Measurements from ENCODE around the gene UAP1L1.
A peak's percentile ranks its signal among the peaks of the same experiment; 100 is the strongest.

UAP1L1 gene

GRCh38 chr9:137068539-137069507 lies 8.5 kb upstream of the UAP1L1 start:
- peak overlapping the region; percentile 97 for H3K4me2 ChIP-seq (ENCODE audit: low read depth, low read length)
- H3K27ac ChIP-seq (ENCODE audit: low read length) = no peak overlapping the region

GRCh38 chr9:137069508-137070091 lies 7.7 kb upstream of the UAP1L1 start:
- H3K27ac ChIP-seq (ENCODE audit: low read length) = no peak overlapping the region
- peak overlapping the region; percentile 57; the same call in 1 of the 2 replicates for H3K9ac ChIP-seq (ENCODE audit: low read length)
- H2AFZ ChIP-seq (ENCODE audit: low read length) = no peak overlapping the region
- 0 out of 2 replicates have a peak, but pooled peaks cover 3% of the 10 kb centered on the region for H4K20me1 ChIP-seq (ENCODE audit: insufficient read depth, low read length)
- no peaks in the 10 kb centered on the region for H3K9me2 ChIP-seq (replicated peaks; ENCODE audit: insufficient read depth, low read length)
- H3K27me3 ChIP-seq (replicated peaks; ENCODE audit: insufficient read depth, low read length) = no peaks in the 10 kb centered on the region
- no peak for TF ChIP-seq EZH2phosphoT487 (IDR thresholded peaks at IDR 0.05; ENCODE audit: low read length)
- H3K4me2 ChIP-seq (ENCODE audit: low read depth, low read length) = peak overlapping the region; percentile 97
- peak; percentile 12 for DNase-seq
- H3K36me3 ChIP-seq (replicated peaks; ENCODE audit: insufficient read depth, low read length) = no peaks in the 10 kb centered on the region
- no peaks in the 10 kb centered on the region for H3K9me3 ChIP-seq (replicated peaks; ENCODE audit: insufficient read depth, low read length)
- peaks cover 24% of the 10 kb centered on the region for H3K4me1 ChIP-seq (ENCODE audit: low read length)
- peaks cover 10% of the 10 kb centered on the region for H3F3A ChIP-seq (ENCODE audit: insufficient read depth, low read length)
- peaks cover 29% of the 10 kb centered on the region for H3K79me2 ChIP-seq (ENCODE audit: low read length)
- peak overlapping the region; percentile 86 for H3K4me3 ChIP-seq (ENCODE audit: low read length)

More at GRCh38 chr9:137068539-137069507, 8.5 kb upstream of the UAP1L1 start:
- no peak for TF ChIP-seq CTCF (IDR thresholded peaks at IDR 0.05; ENCODE audit: low read length)
- no peak for TF ChIP-seq EZH2 (optimal IDR thresholded peaks at IDR 0.05; ENCODE audit: low read depth, low read length)
- no peak for TF ChIP-seq EZH2phosphoT487 (IDR thresholded peaks at IDR 0.05; ENCODE audit: low read length)
- Histone ChIP-seq H3K79me2 (ENCODE audit: low read length) (peaks cover 29% of the 10 kb centered on the region), H2AFZ (ENCODE audit: low read length) (no peak overlapping the region), H3K27me3 (replicated peaks; ENCODE audit: insufficient read depth, low read length) (no peaks in the 10 kb centered on the region), H3K4me3 (ENCODE audit: low read length) (peak overlapping the region; percentile 86), H4K20me1 (ENCODE audit: insufficient read depth, low read length) (0 out of 2 replicates have a peak, but pooled peaks cover 3% of the 10 kb centered on the region), H3K9me2 (replicated peaks; ENCODE audit: insufficient read depth, low read length) (no peaks in the 10 kb centered on the region), H3K4me1 (ENCODE audit: low read length) (peaks cover 24% of the 10 kb centered on the region), H3F3A (ENCODE audit: insufficient read depth, low read length) (peaks cover 10% of the 10 kb centered on the region), H3K9ac (ENCODE audit: low read length) (peak overlapping the region; percentile 57; the same call in 1 of the 2 replicates), H3K9me3 (replicated peaks; ENCODE audit: insufficient read depth, low read length) (no peaks in the 10 kb centered on the region), H3K36me3 (replicated peaks; ENCODE audit: insufficient read depth, low read length) (no peaks in the 10 kb centered on the region)
- no peak for DNase-seq

- Histone ChIP-seq H3K79me2 (ENCODE audit: low read length) (peaks cover 29% of the 10 kb centered on the region), H3K4me3 (ENCODE audit: low read length) (peak within 1 kb of the TSS; percentile 86), H3K9me3 (replicated peaks; ENCODE audit: insufficient read depth, low read length) (no peaks in the 10 kb centered on the region), H3F3A (ENCODE audit: insufficient read depth, low read length) (peaks cover 10% of the 10 kb centered on the region), H3K4me2 (ENCODE audit: low read depth, low read length) (peak within 1 kb of the TSS; percentile 99), H2AFZ (ENCODE audit: low read length) (peak within 1 kb of the TSS; percentile 91), H3K4me1 (ENCODE audit: low read length) (peaks cover 24% of the 10 kb centered on the region), H3K9me2 (replicated peaks; ENCODE audit: insufficient read depth, low read length) (no peaks in the 10 kb centered on the region), H3K36me3 (replicated peaks; ENCODE audit: insufficient read depth, low read length) (no peaks in the 10 kb centered on the region), H3K27me3 (replicated peaks; ENCODE audit: insufficient read depth, low read length) (no peaks in the 10 kb centered on the region), H3K9ac (ENCODE audit: low read length) (peak within 1 kb of the TSS; percentile 67; the same call in 1 of the 2 replicates), H3K27ac (ENCODE audit: low read length) (peak within 1 kb of the TSS; percentile 46; the same call in 1 of the 2 replicates), H4K20me1 (ENCODE audit: insufficient read depth, low read length) (0 out of 2 replicates have a peak, but pooled peaks cover 3% of the 10 kb centered on the region)
- DNase-seq = peak; percentile 94
- no peak for TF ChIP-seq EZH2 (optimal IDR thresholded peaks at IDR 0.05; ENCODE audit: low read depth, low read length)
- no peak for TF ChIP-seq EZH2phosphoT487 (IDR thresholded peaks at IDR 0.05; ENCODE audit: low read length)
- no peak for TF ChIP-seq CTCF (IDR thresholded peaks at IDR 0.05; ENCODE audit: low read length)
These were observed 7.0 kb upstream of the UAP1L1 start, which contains the start of gene SAPCD2 for GRCh38 chr9:137070201-137070905. Gene SAPCD2, minus strand, starts transcription at chr9:137070557. Its CDS starts 97 bp downstream, at chr9:137070460.
